Measurements from ENCODE around the gene SEL1L3. TPM values are rescaled to one million over a fixed set of nuclear protein-coding genes. Genes with fewer than 3 reads are reported as not detected.

The SEL1L3 gene
- total RNA-seq, 4 donors from 2014 or later = 2.2 to 29.8 (median 5.4) TPM

GRCh38 chr4:25879091-25879584 is 16.4 kb upstream of the SEL1L3 start:
- Histone ChIP-seq H3K4me3 (no peak overlapping the region), H3K27ac (no peak overlapping the region), H3K36me3 (no peaks in the 10 kb centered on the region), H3K4me1 (peaks cover 0 to 1% (median 0%) of the 10 kb centered on the region in 3 donors), H3K9me3 (no peaks in the 10 kb centered on the region), H3K27me3 (peaks cover 6% of the 10 kb centered on the region)
- 68 to 100% methylated on average over 3 to 5 of the region's 9 CpGs for WGBS, 2 donors (ENCODE audit: low coverage in 1 of 2)
- no peak for ATAC-seq
- no peak for TF ChIP-seq POLR2AphosphoS5 (IDR thresholded peaks at IDR 0.05)
- no peak for TF ChIP-seq CTCF (IDR thresholded peaks at IDR 0.05)
- TF ChIP-seq POLR2A (IDR thresholded peaks at IDR 0.05) = no peak
- no peak for TF ChIP-seq EP300 (IDR thresholded peaks at IDR 0.05)

DNA sequence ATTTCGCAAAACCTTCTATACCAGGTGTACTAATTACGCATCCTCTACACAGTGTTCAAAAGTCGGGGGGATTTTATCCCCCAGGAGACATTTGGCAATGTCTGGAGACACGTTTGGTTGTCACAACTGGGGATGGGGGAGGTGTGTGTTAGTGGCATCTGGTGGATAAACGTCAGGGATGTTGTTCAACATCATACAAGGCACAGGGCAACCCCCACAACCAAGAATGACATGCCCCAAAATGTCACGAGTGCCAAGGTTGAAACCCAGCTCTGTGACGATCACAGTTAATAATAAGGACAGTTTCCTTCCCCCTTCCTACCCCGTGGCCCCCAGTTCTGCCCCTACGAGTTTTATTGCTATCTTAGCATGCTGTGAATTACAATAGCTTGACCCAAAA is 15.9 kb upstream of the SEL1L3 start:
- Histone ChIP-seq H3K4me1 (no peaks in the 10 kb centered on the region), H3K27me3 (peaks cover 6% of the 10 kb centered on the region), H3K27ac (no peak overlapping the region), H3K36me3 (no peaks in the 10 kb centered on the region), H3K9me3 (no peaks in the 10 kb centered on the region), H3K4me3 (no peak overlapping the region)
- 66 to 83% methylated on average over 9 of the region's 9 CpGs for WGBS, 2 donors (ENCODE audit: low coverage in 1 of 2)
- TF ChIP-seq EP300 (IDR thresholded peaks at IDR 0.05) (no peak), POLR2AphosphoS5 (IDR thresholded peaks at IDR 0.05) (no peak), POLR2A (IDR thresholded peaks at IDR 0.05) (no peak), CTCF (IDR thresholded peaks at IDR 0.05) (no peak)
- ATAC-seq = no peak

DNA sequence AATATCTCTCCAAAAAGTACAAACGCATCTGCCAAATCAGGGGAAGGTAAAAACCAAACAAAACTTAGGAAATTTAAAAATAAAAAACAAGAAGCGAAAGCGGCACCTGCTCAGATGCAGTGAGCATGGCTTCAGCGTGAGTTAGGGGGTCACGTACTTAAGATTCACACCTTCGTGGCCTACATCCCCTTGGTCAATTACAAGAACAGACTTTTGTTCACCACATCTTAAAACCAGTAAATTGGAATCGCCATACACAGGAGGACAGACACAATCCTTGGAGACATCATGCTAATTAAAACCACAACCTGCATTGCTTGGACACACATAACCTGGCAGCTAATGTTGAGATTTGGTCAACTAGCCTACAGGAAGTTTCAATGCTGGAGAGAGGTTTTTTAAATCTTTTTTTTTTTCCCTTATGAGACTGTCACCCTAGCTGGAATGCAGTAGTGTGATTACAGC is 12.5 kb upstream of the SEL1L3 start:
- H3K9me3 ChIP-seq = no peaks in the 10 kb centered on the region
- no peak overlapping the region for H3K27ac ChIP-seq
- ATAC-seq = no peak
- H3K4me1 ChIP-seq = no peaks in the 10 kb centered on the region
- WGBS, 2 donors (ENCODE audit: low coverage in 1 of 2) = 86 to 95% methylated on average over 7 of the region's 7 CpGs
- peaks cover 6% of the 10 kb centered on the region for H3K27me3 ChIP-seq
- no peak overlapping the region for H3K4me3 ChIP-seq
- no peak for TF ChIP-seq CTCF (IDR thresholded peaks at IDR 0.05)
- TF ChIP-seq EP300 (IDR thresholded peaks at IDR 0.05) = no peak
- no peak for TF ChIP-seq POLR2AphosphoS5 (IDR thresholded peaks at IDR 0.05)
- no peak for TF ChIP-seq POLR2A (IDR thresholded peaks at IDR 0.05)
- no peaks in the 10 kb centered on the region for H3K36me3 ChIP-seq

DNA sequence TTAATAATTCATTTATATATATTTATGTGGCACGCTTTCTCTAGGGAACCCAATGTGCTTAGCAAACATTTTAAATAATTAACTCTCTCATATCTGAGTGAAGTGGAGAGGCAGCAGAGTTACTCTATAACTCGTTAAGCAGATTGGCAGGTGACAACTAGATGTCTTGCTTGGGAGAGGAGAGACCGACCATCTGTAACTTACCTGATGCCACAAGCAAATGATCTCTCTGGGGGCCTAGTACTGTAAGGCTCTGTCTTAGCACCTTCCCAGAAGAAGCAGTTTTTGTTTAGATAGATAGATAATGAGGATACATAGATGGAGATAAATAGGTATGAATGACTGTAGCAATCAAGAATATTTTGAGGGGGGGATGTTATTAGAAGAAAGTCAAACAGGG is 11.9 kb upstream of the SEL1L3 start:
- Histone ChIP-seq H3K36me3 (no peaks in the 10 kb centered on the region), H3K27me3 (peaks cover 5% of the 10 kb centered on the region), H3K9me3 (no peaks in the 10 kb centered on the region), H3K4me3 (no peak overlapping the region), H3K27ac (no peak overlapping the region), H3K4me1 (no peaks in the 10 kb centered on the region)
- ATAC-seq = no peak
- TF ChIP-seq POLR2AphosphoS5 (IDR thresholded peaks at IDR 0.05) = no peak
- TF ChIP-seq POLR2A (IDR thresholded peaks at IDR 0.05) = no peak
- TF ChIP-seq CTCF (IDR thresholded peaks at IDR 0.05) = no peak
- TF ChIP-seq EP300 (IDR thresholded peaks at IDR 0.05) = no peak
- WGBS, 2 donors (ENCODE audit: low coverage in 1 of 2) = 90 to 94% methylated on average over 3 of the region's 3 CpGs

DNA sequence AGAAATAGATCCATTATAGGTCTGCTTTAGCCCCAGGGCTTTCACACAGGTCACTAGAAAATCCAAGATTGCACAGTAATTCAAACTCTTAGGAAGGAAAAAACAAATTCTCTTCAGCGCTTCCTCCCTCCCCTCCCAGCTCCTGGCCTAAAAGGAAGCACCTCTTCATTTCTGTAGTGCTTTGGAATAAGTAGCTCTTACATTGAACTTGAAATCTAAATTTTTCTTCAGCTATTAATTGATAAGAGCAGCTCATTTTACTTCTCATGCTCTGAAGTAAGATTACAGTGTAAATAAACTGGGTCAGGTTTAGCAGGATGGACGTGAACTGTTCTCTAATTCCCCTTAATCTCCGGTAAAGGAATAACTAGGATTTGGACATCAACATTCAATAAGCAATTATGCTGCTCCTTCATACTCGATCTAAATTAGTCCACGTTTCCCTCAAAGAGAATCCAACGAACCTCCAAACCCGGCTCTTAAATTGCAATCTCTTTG is 10.9 kb upstream of the SEL1L3 start:
- Histone ChIP-seq H3K27ac (no peak overlapping the region), H3K27me3 (no peaks in the 10 kb centered on the region), H3K4me1 (no peaks in the 10 kb centered on the region), H3K9me3 (no peaks in the 10 kb centered on the region), H3K36me3 (no peaks in the 10 kb centered on the region), H3K4me3 (no peak overlapping the region)
- 75 to 78% methylated on average over 7 of the region's 7 CpGs for WGBS, 2 donors (ENCODE audit: low coverage in 1 of 2)
- TF ChIP-seq POLR2AphosphoS5 (IDR thresholded peaks at IDR 0.05) (no peak), POLR2A (IDR thresholded peaks at IDR 0.05) (no peak)
- no peak for ATAC-seq

All from gastroesophageal sphincter (tissue), 4 donors.